ENCODE measurements around the gene CTSE. TPM values are rescaled to one million over a fixed set of nuclear protein-coding genes. Genes with fewer than 3 reads are reported as not detected.

The CTSE gene
- total and polyA plus RNA-seq, 3 experiments from 2014 or later: not detected

DNA sequence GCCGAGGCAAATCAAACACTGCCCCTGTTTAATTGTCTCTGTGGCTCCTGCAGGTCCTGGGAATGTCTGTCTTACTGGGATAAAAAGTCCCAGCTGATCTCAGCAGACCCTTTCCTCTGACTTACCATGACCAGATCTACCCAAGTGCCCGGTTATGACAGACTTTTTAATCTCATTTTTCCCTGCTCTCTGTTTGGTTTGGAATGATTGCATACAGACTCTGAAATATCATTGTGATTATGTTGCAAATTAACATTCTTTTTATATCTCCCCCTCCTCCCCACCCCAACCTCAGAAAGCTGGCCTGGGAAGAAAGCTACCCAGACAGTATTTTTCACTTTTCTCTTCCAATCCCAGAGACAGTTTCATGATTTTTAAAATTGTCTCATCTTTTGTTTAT lies 36.8 kb downstream of the CTSE start:
- H3K27ac Mint-ChIP-seq: peak overlapping the region in 1 of 8 donors; percentile 43
- no peaks in the 10 kb centered on the region for H3K36me3 Mint-ChIP-seq

DNA sequence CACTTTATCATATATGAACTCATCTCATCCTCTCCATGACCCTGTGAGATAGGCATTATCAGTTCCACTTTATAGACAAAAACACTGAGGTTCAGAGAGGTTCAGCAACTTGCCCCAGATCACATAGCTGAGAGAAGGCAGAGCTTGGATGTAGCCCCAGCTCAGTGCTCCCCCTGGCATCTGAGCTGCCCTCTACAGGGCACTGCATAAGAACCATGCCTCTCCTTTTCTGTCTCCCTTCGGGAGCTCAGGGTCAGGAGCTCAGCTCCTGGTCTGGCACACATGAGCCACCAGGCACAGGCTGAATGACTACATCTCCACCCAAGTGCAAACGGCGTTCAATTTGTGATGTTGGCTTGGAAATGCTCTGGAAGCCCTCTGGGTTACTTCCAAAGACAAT lies 37.4 kb downstream of the CTSE start:
- no peaks in the 10 kb centered on the region for H3K9me3 Mint-ChIP-seq
- H3K4me1 ChIP-seq (ENCODE audit: insufficient read depth, low read length): no peaks in the 10 kb centered on the region
- H3K36me3 ChIP-seq (ENCODE audit: insufficient read depth, low read length): no peaks in the 10 kb centered on the region
- no peaks in the 10 kb centered on the region for H3K9me3 ChIP-seq (ENCODE audit: low read length)
- no peak for DNase-seq
- no peak overlapping the region for H3K4me3 Mint-ChIP-seq
- H3K4me3 ChIP-seq (ENCODE audit: low read length): no peak overlapping the region
- H3K36me3 Mint-ChIP-seq: no peaks in the 10 kb centered on the region
- H3K27ac ChIP-seq (ENCODE audit: low read depth, low read length): no peak overlapping the region
- no peaks in the 10 kb centered on the region for H3K4me1 Mint-ChIP-seq
- peaks cover 2 to 15% of the 10 kb centered on the region in 2 donors for H3K27me3 Mint-ChIP-seq
- H3K27me3 ChIP-seq (ENCODE audit: insufficient read depth, low read length, poor library complexity, severe bottlenecking): no peaks in the 10 kb centered on the region
- H3K27ac Mint-ChIP-seq: no peak overlapping the region
- POLR2A ChIA-PET: no interaction called here
- CTCF ChIA-PET: interaction anchor here (0.6 to 2.8 kb wide), 6 partner anchors 9 to 327 kb away, joined by 3 to 21 read pairs (median 3); no protein-coding TSS in a partner anchor

More for the DNA sequence above, 36.8 kb downstream of the CTSE start:
- H3K4me1 ChIP-seq (ENCODE audit: insufficient read depth, low read length): no peaks in the 10 kb centered on the region
- no peaks in the 10 kb centered on the region for H3K36me3 ChIP-seq (ENCODE audit: insufficient read depth, low read length)
- H3K4me1 Mint-ChIP-seq: no peaks in the 10 kb centered on the region
- no peaks in the 10 kb centered on the region for H3K9me3 ChIP-seq (ENCODE audit: low read length)
- H3K9me3 Mint-ChIP-seq: no peaks in the 10 kb centered on the region
- POLR2A ChIA-PET: no interaction called here
- H3K27me3 ChIP-seq (ENCODE audit: insufficient read depth, low read length, poor library complexity, severe bottlenecking): no peaks in the 10 kb centered on the region
- H3K4me3 Mint-ChIP-seq: no peak overlapping the region
- DNase-seq: no peak
- no peak overlapping the region for H3K4me3 ChIP-seq (ENCODE audit: low read length)
- no peak overlapping the region for H3K27ac ChIP-seq (ENCODE audit: low read depth, low read length)
- H3K27me3 Mint-ChIP-seq: peaks cover 2 to 20% of the 10 kb centered on the region in 2 donors
- CTCF ChIA-PET: interaction anchor here (1.0 to 2.8 kb wide), 2 partner anchors 10 to 195 kb away, joined by 3 to 21 read pairs; no protein-coding TSS in a partner anchor

DNA sequence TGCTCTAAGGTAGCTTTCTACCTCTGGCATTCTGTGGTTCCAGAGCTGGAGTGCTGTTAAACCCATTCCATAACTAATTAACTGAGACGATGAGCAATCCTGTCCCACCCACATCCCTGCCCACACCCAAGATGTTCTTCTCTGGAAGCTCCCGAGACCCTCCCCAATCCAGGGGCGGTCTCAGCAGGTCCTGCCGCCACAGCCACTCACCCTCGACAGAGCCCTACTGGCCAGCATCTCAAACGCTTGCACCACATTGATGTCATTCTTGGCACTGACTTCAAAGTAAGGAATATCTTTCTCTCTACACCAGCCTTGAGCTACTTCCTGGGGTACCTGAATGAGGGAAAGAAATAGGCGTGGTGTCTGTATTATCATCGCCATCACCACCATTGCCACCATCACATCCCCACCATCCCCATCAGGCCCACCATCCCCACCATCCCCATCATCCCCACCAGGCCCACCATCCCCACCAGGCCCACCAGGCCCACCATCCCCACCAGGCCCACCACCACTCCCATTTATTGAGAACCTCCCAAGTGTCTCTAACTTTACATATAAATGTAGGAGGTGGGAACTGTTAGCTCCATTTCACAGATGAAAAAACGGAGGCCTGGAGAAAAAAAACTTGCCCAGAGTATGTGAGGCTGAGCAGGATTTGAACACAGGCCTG lies 38.2 kb downstream of the CTSE start:
- Histone ChIP-seq H3K4me1 (ENCODE audit: insufficient read depth, low read length) (no peaks in the 10 kb centered on the region), H3K4me3 (ENCODE audit: low read length) (no peak overlapping the region), H3K9me3 (ENCODE audit: low read length) (no peaks in the 10 kb centered on the region), H3K27ac (ENCODE audit: low read depth, low read length) (no peak overlapping the region), H3K36me3 (ENCODE audit: insufficient read depth, low read length) (no peaks in the 10 kb centered on the region), H3K27me3 (ENCODE audit: insufficient read depth, low read length, poor library complexity, severe bottlenecking) (no peaks in the 10 kb centered on the region)
- no peaks in the 10 kb centered on the region for H3K36me3 Mint-ChIP-seq
- no peak for DNase-seq
- H3K9me3 Mint-ChIP-seq: no peaks in the 10 kb centered on the region
- H3K4me3 Mint-ChIP-seq: no peak overlapping the region
- no peak overlapping the region for H3K27ac Mint-ChIP-seq
- ChIA-PET CTCF (interaction anchor here (0.6 to 2.8 kb wide), 6 partner anchors 8 to 326 kb away, joined by 3 to 21 read pairs (median 3); no protein-coding TSS in a partner anchor), POLR2A (no interaction called here)
- H3K27me3 Mint-ChIP-seq: peaks cover 2 to 10% of the 10 kb centered on the region in 2 donors
- no peaks in the 10 kb centered on the region for H3K4me1 Mint-ChIP-seq

DNA sequence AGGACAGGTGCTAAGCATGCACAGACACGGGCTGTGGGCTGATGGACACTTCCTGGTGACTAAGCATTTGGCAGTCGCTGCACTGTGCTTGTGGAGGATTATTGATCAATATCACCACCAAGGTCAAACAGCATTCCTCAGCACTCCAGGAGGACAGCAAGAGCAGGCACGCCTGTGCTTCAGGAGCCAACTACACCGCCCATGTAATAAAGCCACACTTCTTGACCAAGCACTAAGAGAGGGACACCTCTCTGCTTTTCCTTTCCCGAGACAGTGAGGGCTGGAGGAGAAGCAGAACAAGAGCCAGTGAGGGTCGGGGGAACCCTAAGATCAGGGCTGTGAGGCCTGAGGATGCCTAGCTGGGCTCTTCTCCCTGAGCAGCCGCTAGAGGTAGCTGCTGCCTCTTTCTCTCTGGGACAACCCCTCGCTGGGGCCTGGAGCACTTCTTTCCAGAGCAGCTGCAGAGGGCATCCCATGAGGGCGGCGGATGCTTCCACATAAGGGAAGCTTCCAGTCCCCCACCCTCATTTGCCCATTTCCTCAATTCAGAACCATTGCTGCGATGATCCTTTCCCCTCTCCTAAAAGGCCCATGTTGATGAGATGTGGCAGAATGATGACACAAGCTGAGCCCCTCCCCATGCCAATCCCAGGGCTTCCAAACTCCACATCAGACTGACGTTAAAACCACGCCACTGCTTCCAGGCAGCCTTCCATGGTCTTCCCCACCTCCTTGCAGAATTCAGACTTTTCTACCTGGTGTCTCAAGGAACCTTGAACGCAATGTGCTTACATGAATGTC lies 39.6 kb downstream of the CTSE start:
- H3K9me3 ChIP-seq (ENCODE audit: low read length): no peaks in the 10 kb centered on the region
- no peak overlapping the region for H3K27ac Mint-ChIP-seq
- H3K4me3 Mint-ChIP-seq: no peak overlapping the region
- CTCF ChIA-PET: interaction anchor here (1.2 to 1.3 kb wide), 2 partner anchors 122 to 192 kb away, joined by 3 read pairs; no protein-coding TSS in a partner anchor
- no peaks in the 10 kb centered on the region for H3K27me3 Mint-ChIP-seq
- no peaks in the 10 kb centered on the region for H3K9me3 Mint-ChIP-seq
- no peak overlapping the region for H3K4me3 ChIP-seq (ENCODE audit: low read length)
- H3K36me3 ChIP-seq (ENCODE audit: insufficient read depth, low read length): no peaks in the 10 kb centered on the region
- H3K27me3 ChIP-seq (ENCODE audit: insufficient read depth, low read length, poor library complexity, severe bottlenecking): no peaks in the 10 kb centered on the region
- POLR2A ChIA-PET: no interaction called here
- DNase-seq: peak in 1 of 5 donors; percentile 5
- H3K4me1 ChIP-seq (ENCODE audit: insufficient read depth, low read length): no peaks in the 10 kb centered on the region
- no peak overlapping the region for H3K27ac ChIP-seq (ENCODE audit: low read depth, low read length)
- H3K4me1 Mint-ChIP-seq: no peaks in the 10 kb centered on the region
- H3K36me3 Mint-ChIP-seq: no peaks in the 10 kb centered on the region

DNA sequence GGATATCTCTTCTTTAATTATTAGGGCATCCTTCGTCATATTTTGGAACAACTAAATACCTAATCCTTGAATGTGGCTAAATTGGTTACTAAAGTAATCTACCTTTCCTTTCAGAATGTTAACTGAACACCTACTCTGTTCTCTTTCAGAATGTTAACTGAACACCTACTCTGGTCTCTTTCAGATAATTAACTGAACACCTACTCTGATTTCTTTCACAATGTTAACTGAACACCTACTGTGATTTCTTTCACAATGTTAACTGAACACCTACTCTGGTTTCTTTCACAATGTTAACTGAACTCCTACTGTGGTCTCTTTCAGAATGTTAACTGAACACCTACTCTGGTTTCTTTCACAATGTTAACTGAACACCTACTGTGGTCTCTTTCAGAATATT lies 42.4 kb downstream of the CTSE start:
- ChIA-PET CTCF (interaction anchor here (1.7 to 6.1 kb wide), 2 partner anchors 189 to 322 kb away, joined by 4 to 133 read pairs; no protein-coding TSS in a partner anchor), POLR2A (no interaction called here)
- Histone ChIP-seq H3K27me3 (ENCODE audit: insufficient read depth, low read length, poor library complexity, severe bottlenecking) (no peaks in the 10 kb centered on the region), H3K9me3 (ENCODE audit: low read length) (no peaks in the 10 kb centered on the region), H3K27ac (ENCODE audit: low read depth, low read length) (no peak overlapping the region), H3K36me3 (ENCODE audit: insufficient read depth, low read length) (no peaks in the 10 kb centered on the region), H3K4me1 (ENCODE audit: insufficient read depth, low read length) (no peaks in the 10 kb centered on the region), H3K4me3 (ENCODE audit: low read length) (no peak overlapping the region)
- Mint-ChIP-seq H3K36me3 (no peaks in the 10 kb centered on the region), H3K27me3 (peaks cover 1 to 3% of the 10 kb centered on the region in 2 donors), H3K4me3 (no peak overlapping the region), H3K9me3 (no peaks in the 10 kb centered on the region), H3K4me1 (no peaks in the 10 kb centered on the region), H3K27ac (no peak overlapping the region)
- DNase-seq: no peak

DNA sequence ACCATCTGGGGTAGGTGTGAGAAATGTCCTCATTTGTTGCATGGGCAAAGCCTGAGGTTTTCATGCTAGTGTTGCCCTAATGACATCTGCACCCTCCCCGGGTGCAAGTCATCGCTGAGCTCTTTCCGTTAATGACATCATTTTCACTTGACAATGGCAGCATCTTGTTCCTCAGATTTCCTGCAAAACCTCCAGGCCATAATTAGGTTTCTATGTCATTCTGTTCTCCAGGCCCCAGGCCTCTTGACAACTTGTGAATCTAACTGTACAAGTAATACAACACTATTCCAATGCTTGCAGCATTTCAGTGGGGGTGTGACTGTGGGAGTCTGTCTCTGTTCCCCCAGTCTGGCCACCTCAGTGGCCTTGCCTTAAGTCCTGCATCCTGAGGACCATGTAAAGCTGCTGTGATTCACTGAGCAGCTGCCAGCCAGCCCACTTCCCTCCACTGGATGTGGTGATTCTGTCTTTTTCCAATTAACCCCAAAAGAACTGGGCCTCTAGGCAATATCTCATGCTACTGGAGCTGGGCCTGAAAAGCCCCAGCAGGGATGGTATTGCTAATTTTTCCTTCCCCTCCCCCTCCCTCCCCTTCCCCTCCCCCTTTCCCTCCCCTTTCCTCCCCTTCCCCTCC lies 43.3 kb downstream of the CTSE start:
- no peaks in the 10 kb centered on the region for H3K36me3 Mint-ChIP-seq
- H3K27me3 Mint-ChIP-seq: peaks cover 1 to 3% of the 10 kb centered on the region in 2 donors
- Histone ChIP-seq H3K36me3 (ENCODE audit: insufficient read depth, low read length) (no peaks in the 10 kb centered on the region), H3K27ac (ENCODE audit: low read depth, low read length) (no peak overlapping the region), H3K9me3 (ENCODE audit: low read length) (no peaks in the 10 kb centered on the region), H3K27me3 (ENCODE audit: insufficient read depth, low read length, poor library complexity, severe bottlenecking) (no peaks in the 10 kb centered on the region), H3K4me1 (ENCODE audit: insufficient read depth, low read length) (no peaks in the 10 kb centered on the region), H3K4me3 (ENCODE audit: low read length) (no peak overlapping the region)
- DNase-seq: no peak
- ChIA-PET POLR2A (no interaction called here), CTCF (interaction anchor here (1.4 to 6.1 kb wide), 3 partner anchors 19 to 322 kb away, joined by 3 to 133 read pairs (median 4); no protein-coding TSS in a partner anchor)
- H3K4me3 Mint-ChIP-seq: no peak overlapping the region
- no peaks in the 10 kb centered on the region for H3K9me3 Mint-ChIP-seq
- no peaks in the 10 kb centered on the region for H3K4me1 Mint-ChIP-seq
- peak overlapping the region in 1 of 8 donors; percentile 84 for H3K27ac Mint-ChIP-seq

DNA sequence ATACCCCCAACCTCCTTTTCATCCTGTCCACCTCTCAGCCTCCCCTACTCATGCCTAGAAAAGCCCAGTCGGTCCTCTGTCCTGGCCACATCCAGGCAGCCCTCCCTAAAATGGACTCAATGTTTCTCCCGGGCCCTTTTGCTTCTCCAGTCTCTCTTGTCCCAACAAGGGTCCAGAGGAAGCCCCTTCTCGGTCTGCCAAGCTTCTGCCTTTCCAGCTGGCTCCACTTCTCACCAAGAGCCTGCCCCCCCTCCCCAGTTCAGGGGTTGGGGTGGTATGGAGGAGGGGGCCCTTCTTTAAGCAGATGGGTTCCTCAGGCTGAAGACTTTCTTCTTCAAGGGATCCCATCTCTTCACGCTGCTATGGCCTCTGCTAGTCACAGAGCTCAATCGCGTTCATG lies 44.4 kb downstream of the CTSE start:
- H3K4me3 Mint-ChIP-seq: no peak overlapping the region
- H3K4me1 Mint-ChIP-seq: no peaks in the 10 kb centered on the region
- H3K27me3 ChIP-seq (ENCODE audit: insufficient read depth, low read length, poor library complexity, severe bottlenecking): no peaks in the 10 kb centered on the region
- no peak overlapping the region for H3K4me3 ChIP-seq (ENCODE audit: low read length)
- H3K36me3 ChIP-seq (ENCODE audit: insufficient read depth, low read length): no peaks in the 10 kb centered on the region
- no peak overlapping the region for H3K27ac Mint-ChIP-seq
- POLR2A ChIA-PET: no interaction called here
- CTCF ChIA-PET: interaction anchor here (1.4 to 6.1 kb wide), 3 partner anchors 20 to 321 kb away, joined by 3 to 133 read pairs (median 4); no protein-coding TSS in a partner anchor
- no peak for DNase-seq
- H3K27me3 Mint-ChIP-seq: peaks cover 1 to 3% of the 10 kb centered on the region in 2 donors
- H3K27ac ChIP-seq (ENCODE audit: low read depth, low read length): no peak overlapping the region
- H3K9me3 Mint-ChIP-seq: no peaks in the 10 kb centered on the region
- H3K4me1 ChIP-seq (ENCODE audit: insufficient read depth, low read length): no peaks in the 10 kb centered on the region
- H3K36me3 Mint-ChIP-seq: no peaks in the 10 kb centered on the region
- H3K9me3 ChIP-seq (ENCODE audit: low read length): no peaks in the 10 kb centered on the region
